Immature natural killer cell (primary cell): ENCODE results near the gene FAM200B. TPM values are rescaled to one million over a fixed set of nuclear protein-coding genes. Genes with fewer than 3 reads are reported as not detected.

Experiments
- DNase-seq, 3 donors: peaks; one replicate each; pipeline ENCODE4 v3.0.0; 2022; ENCODE audit warnings: mixed read lengths in 1 of 3
- H3K27ac Mint-ChIP-seq, 6 donors: one replicate each; pipeline ENCODE4 v1.8.0; 2020; ENCODE audit warnings: mixed read lengths in 6 of 6, mild to moderate bottlenecking in 5 of 6, inconsistent platforms in 4 of 6, moderate library complexity in 3 of 6
- H3K27me3 Mint-ChIP-seq, 3 donors: one replicate each; pipeline ENCODE4 v1.8.0; 2020 to 2021; ENCODE audit warnings: low read depth in 3 of 3, mild to moderate bottlenecking in 3 of 3, mixed read lengths in 3 of 3, moderate library complexity in 3 of 3, inconsistent platforms in 1 of 3
- H3K36me3 Mint-ChIP-seq, 3 donors: one replicate each; pipeline ENCODE4 v1.8.0; 2020; ENCODE audit warnings: mixed read lengths in 3 of 3, inconsistent platforms in 2 of 3, mild to moderate bottlenecking in 2 of 3
- H3K4me1 Mint-ChIP-seq, 2 donors: one replicate each; pipeline ENCODE4 v1.8.0; 2020; ENCODE audit warnings: inconsistent platforms in 2 of 2, mild to moderate bottlenecking in 2 of 2, mixed read lengths in 2 of 2, moderate library complexity in 1 of 2
- H3K4me3 Mint-ChIP-seq, 5 donors: one replicate each; pipeline ENCODE4 v1.8.0; 2020; ENCODE audit warnings: mild to moderate bottlenecking in 5 of 5, mixed read lengths in 5 of 5, inconsistent platforms in 3 of 5, moderate library complexity in 3 of 5
- H3K9me3 Mint-ChIP-seq, 6 donors: one replicate each; pipeline ENCODE4 v1.8.0; 2020; ENCODE audit warnings: mild to moderate bottlenecking in 6 of 6, mixed read lengths in 6 of 6, inconsistent platforms in 4 of 6, moderate library complexity in 3 of 6
- polyA plus RNA-seq, 3 donors: library from polyadenylated mRNA; unstranded; fragments of 300-500 nt; fragmentation: Illumina TruSeq; gene quantifications; one replicate each; pipeline ENCODE4 v1.2.3, GENCODE V29; 2021

The FAM200B gene
- polyA plus RNA-seq, 3 donors from 2014 or later, result 47.9 to 58.3 (median 50.2) TPM

- Mint-ChIP-seq H3K4me1 (peaks cover 0 to 4% of the 10 kb centered on the region in 2 donors), H3K27ac (no peak overlapping the region), H3K27me3 (peaks cover 3 to 4% (median 3%) of the 10 kb centered on the region in 3 donors), H3K36me3 (peaks cover 0 to 7% (median 0%) of the 10 kb centered on the region in 3 donors), H3K9me3 (no peaks in the 10 kb centered on the region), H3K4me3 (no peak overlapping the region)
- no peak for DNase-seq
Measured at GRCh38 chr4:15694431-15694830, 12.8 kb downstream of the FAM200B start.

- DNase-seq, result no peak
- H3K9me3 Mint-ChIP-seq, result no peaks in the 10 kb centered on the region
- H3K36me3 Mint-ChIP-seq, result peaks cover 0 to 4% (median 0%) of the 10 kb centered on the region in 3 donors
- peaks cover 0 to 4% of the 10 kb centered on the region in 2 donors for H3K4me1 Mint-ChIP-seq
- no peak overlapping the region for H3K4me3 Mint-ChIP-seq
- no peak overlapping the region for H3K27ac Mint-ChIP-seq
- H3K27me3 Mint-ChIP-seq, result peaks cover 3 to 5% (median 4%) of the 10 kb centered on the region in 3 donors
Measured at GRCh38 chr4:15695240-15695699, 13.6 kb downstream of the FAM200B start.

- DNase-seq, result no peak
- H3K27ac Mint-ChIP-seq, result no peak overlapping the region
Measured at GRCh38 chr4:15695729-15696128, 14.1 kb downstream of the FAM200B start.

GRCh38 chr4:15696866-15697265 is 15.2 kb downstream of the FAM200B start:
- H3K36me3 Mint-ChIP-seq, result no peaks in the 10 kb centered on the region
- H3K9me3 Mint-ChIP-seq, result peaks cover 0 to 1% (median 0%) of the 10 kb centered on the region in 6 donors
- H3K4me1 Mint-ChIP-seq, result peaks cover 0 to 4% of the 10 kb centered on the region in 2 donors
- DNase-seq, result no peak
- H3K27ac Mint-ChIP-seq, result no peak overlapping the region
- H3K4me3 Mint-ChIP-seq, result no peak overlapping the region
- H3K27me3 Mint-ChIP-seq, result peaks cover 3 to 7% (median 4%) of the 10 kb centered on the region in 3 donors

More at GRCh38 chr4:15695729-15696128, 14.1 kb downstream of the FAM200B start:
- peaks cover 0 to 4% of the 10 kb centered on the region in 2 donors for H3K4me1 Mint-ChIP-seq
- H3K36me3 Mint-ChIP-seq, result peaks cover 0 to 4% (median 0%) of the 10 kb centered on the region in 3 donors
- H3K4me3 Mint-ChIP-seq, result no peak overlapping the region
- no peaks in the 10 kb centered on the region for H3K9me3 Mint-ChIP-seq
- H3K27me3 Mint-ChIP-seq, result peaks cover 3 to 5% (median 4%) of the 10 kb centered on the region in 3 donors

- Mint-ChIP-seq H3K27ac (peak within 1 kb of the TSS in 2 of 6 donors; percentile 4 to 32), H3K9me3 (peaks cover 0 to 1% (median 0%) of the 10 kb centered on the region in 6 donors), H3K27me3 (peaks cover 2 to 7% (median 4%) of the 10 kb centered on the region in 3 donors), H3K36me3 (no peaks in the 10 kb centered on the region), H3K4me3 (peak within 1 kb of the TSS; percentile 87 to 92 (median 88)), H3K4me1 (peaks cover 13 to 18% of the 10 kb centered on the region in 2 donors)
- peak; percentile 32 to 48 (median 34) for DNase-seq
Measured at GRCh38 chr4:15702941-15703403, 21.3 kb downstream of the FAM200B start, which contains the start of gene BST1. Gene BST1 (plus strand): TSS chr4:15703065. CDS start chr4:15703145, 80 bp downstream.

- no peaks in the 10 kb centered on the region for H3K36me3 Mint-ChIP-seq
Measured at GRCh38 chr4:15703439-15703838, 21.8 kb downstream of the FAM200B start.

GRCh38 chr4:15704129-15704528 is 22.5 kb downstream of the FAM200B start:
- H3K4me3 Mint-ChIP-seq, result peak overlapping the region in 3 of 5 donors; percentile 80 to 88 (median 87)
- peaks cover 2 to 9% (median 4%) of the 10 kb centered on the region in 3 donors for H3K27me3 Mint-ChIP-seq
- peaks cover 0 to 1% (median 0%) of the 10 kb centered on the region in 6 donors for H3K9me3 Mint-ChIP-seq
- H3K27ac Mint-ChIP-seq, result peak overlapping the region in 2 of 6 donors; percentile 16 to 45
- no peak for DNase-seq
- H3K4me1 Mint-ChIP-seq, result peaks cover 13 to 18% of the 10 kb centered on the region in 2 donors
- no peaks in the 10 kb centered on the region for H3K36me3 Mint-ChIP-seq

More at GRCh38 chr4:15703439-15703838, 21.8 kb downstream of the FAM200B start:
- Mint-ChIP-seq H3K27me3 (peaks cover 2 to 9% (median 4%) of the 10 kb centered on the region in 3 donors), H3K4me3 (peak overlapping the region; percentile 76 to 88 (median 87)), H3K27ac (peak overlapping the region in 1 of 6 donors; percentile 32), H3K4me1 (peaks cover 13 to 18% of the 10 kb centered on the region in 2 donors), H3K9me3 (peaks cover 0 to 1% (median 0%) of the 10 kb centered on the region in 6 donors)
- DNase-seq, result no peak

- H3K27ac Mint-ChIP-seq, result no peak overlapping the region
- peaks cover 1 to 5% (median 2%) of the 10 kb centered on the region in 3 donors for H3K27me3 Mint-ChIP-seq
Measured at GRCh38 chr4:15706646-15707362, 25.2 kb downstream of the FAM200B start.

GRCh38 chr4:15707363-15707715 is 25.7 kb downstream of the FAM200B start:
- Mint-ChIP-seq H3K9me3 (no peaks in the 10 kb centered on the region), H3K27ac (no peak overlapping the region), H3K36me3 (no peaks in the 10 kb centered on the region), H3K4me1 (peaks cover 11 to 18% of the 10 kb centered on the region in 2 donors), H3K4me3 (no peak overlapping the region), H3K27me3 (peaks cover 1 to 5% (median 2%) of the 10 kb centered on the region in 3 donors)
- DNase-seq, result no peak

More at GRCh38 chr4:15706646-15707362, 25.2 kb downstream of the FAM200B start:
- DNase-seq, result no peak
- Mint-ChIP-seq H3K9me3 (no peaks in the 10 kb centered on the region), H3K36me3 (no peaks in the 10 kb centered on the region), H3K4me1 (peaks cover 13 to 18% of the 10 kb centered on the region in 2 donors), H3K4me3 (no peak overlapping the region)

GRCh38 chr4:15711762-15712161 is 30.1 kb downstream of the FAM200B start:
- peaks cover 0 to 3% (median 0%) of the 10 kb centered on the region in 3 donors for H3K27me3 Mint-ChIP-seq
- no peaks in the 10 kb centered on the region for H3K9me3 Mint-ChIP-seq
- no peak for DNase-seq
- H3K27ac Mint-ChIP-seq, result peak overlapping the region in 1 of 6 donors; percentile 44
- H3K4me1 Mint-ChIP-seq, result peaks cover 5 to 6% of the 10 kb centered on the region in 2 donors
- H3K4me3 Mint-ChIP-seq, result no peak overlapping the region
- H3K36me3 Mint-ChIP-seq, result no peaks in the 10 kb centered on the region

- Mint-ChIP-seq H3K36me3 (no peaks in the 10 kb centered on the region), H3K27me3 (peaks cover 0 to 3% (median 0%) of the 10 kb centered on the region in 3 donors), H3K27ac (peak overlapping the region in 1 of 6 donors; percentile 44), H3K4me1 (peaks cover 5 to 6% of the 10 kb centered on the region in 2 donors), H3K9me3 (no peaks in the 10 kb centered on the region), H3K4me3 (no peak overlapping the region)
- DNase-seq, result no peak
Measured at GRCh38 chr4:15712214-15712613, 30.6 kb downstream of the FAM200B start.

- Mint-ChIP-seq H3K27ac (no peak overlapping the region), H3K36me3 (no peaks in the 10 kb centered on the region), H3K4me1 (peaks cover 5 to 6% of the 10 kb centered on the region in 2 donors), H3K27me3 (peaks cover 0 to 2% (median 0%) of the 10 kb centered on the region in 3 donors), H3K4me3 (no peak overlapping the region), H3K9me3 (no peaks in the 10 kb centered on the region)
- no peak for DNase-seq
Measured at GRCh38 chr4:15714141-15714540, 32.5 kb downstream of the FAM200B start.

- H3K9me3 Mint-ChIP-seq, result no peaks in the 10 kb centered on the region
- DNase-seq, result no peak
- H3K4me1 Mint-ChIP-seq, result peaks cover 5 to 6% of the 10 kb centered on the region in 2 donors
- no peak overlapping the region for H3K27ac Mint-ChIP-seq
- H3K4me3 Mint-ChIP-seq, result peak overlapping the region in 1 of 5 donors; percentile 27
- H3K27me3 Mint-ChIP-seq, result no peaks in the 10 kb centered on the region
- no peaks in the 10 kb centered on the region for H3K36me3 Mint-ChIP-seq
Measured at GRCh38 chr4:15714646-15715435, 33.2 kb downstream of the FAM200B start.
